ENCODE measurements around the gene FLYWCH2. TPM values are rescaled to one million over a fixed set of nuclear protein-coding genes. Genes with fewer than 3 reads are reported as not detected.
A peak's percentile ranks its signal among the peaks of the same experiment; 100 is the strongest.

The FLYWCH2 gene
- total RNA-seq, 1 experiment from 2014 or later = 23.9 TPM

- no peak overlapping the region for H3K27ac ChIP-seq (ENCODE audit: low read depth, low read length, poor library complexity, severe bottlenecking)
- no peaks in the 10 kb centered on the region for H3K27me3 ChIP-seq (replicated peaks; ENCODE audit: insufficient read depth, low read depth, low read length, poor library complexity)
- no peaks in the 10 kb centered on the region for H3K4me1 ChIP-seq (ENCODE audit: insufficient read depth, low read length, poor library complexity, severe bottlenecking)
- no peaks in the 10 kb centered on the region for H3K36me3 ChIP-seq (ENCODE audit: insufficient read depth, low read length, poor library complexity, severe bottlenecking)
- no peak overlapping the region for H3K4me3 ChIP-seq (ENCODE audit: low read depth, low read length, poor library complexity, severe bottlenecking)
- intact Hi-C loops (cut with micrococcal nuclease; ENCODE audit: unreplicated experiment) = no loop called here
- POLR2A ChIA-PET (ENCODE audit: low non-redundant PET) = no interaction called here
- no TSS peak for BruUV-seq (replicated peaks)
- TF ChIP-seq CTCF (conservative IDR thresholded peaks at IDR 0.05; ENCODE audit: low read depth, low read length) (peak; percentile 84), EZH2 (IDR thresholded peaks at IDR 0.05; ENCODE audit: borderline replicate concordance, low read depth, low read length, poor library complexity, severe bottlenecking) (no peak)
- no peaks in the 10 kb centered on the region for H3K9me3 ChIP-seq (ENCODE audit: low read depth, low read length, poor library complexity, severe bottlenecking)
- peak; percentile 82 for DNase-seq (ENCODE audit: low spot score)
- CTCF ChIA-PET = no interaction called here
Observed at GRCh38 chr16:2842340-2843000, 40.5 kb upstream of the FLYWCH2 start.

- no peak for TF ChIP-seq CTCF (conservative IDR thresholded peaks at IDR 0.05; ENCODE audit: low read depth, low read length)
- no peak for TF ChIP-seq EZH2 (IDR thresholded peaks at IDR 0.05; ENCODE audit: borderline replicate concordance, low read depth, low read length, poor library complexity, severe bottlenecking)
- no TSS peak for BruUV-seq (replicated peaks)
- Histone ChIP-seq H3K36me3 (ENCODE audit: insufficient read depth, low read length, poor library complexity, severe bottlenecking) (no peaks in the 10 kb centered on the region), H3K27ac (ENCODE audit: low read depth, low read length, poor library complexity, severe bottlenecking) (no peak overlapping the region), H3K4me1 (ENCODE audit: insufficient read depth, low read length, poor library complexity, severe bottlenecking) (no peaks in the 10 kb centered on the region), H3K9me3 (ENCODE audit: low read depth, low read length, poor library complexity, severe bottlenecking) (no peaks in the 10 kb centered on the region), H3K27me3 (replicated peaks; ENCODE audit: insufficient read depth, low read depth, low read length, poor library complexity) (no peaks in the 10 kb centered on the region), H3K4me3 (ENCODE audit: low read depth, low read length, poor library complexity, severe bottlenecking) (no peak overlapping the region)
- no peak for DNase-seq (ENCODE audit: low spot score)
- CTCF ChIA-PET = no interaction called here
- POLR2A ChIA-PET (ENCODE audit: low non-redundant PET) = no interaction called here
- intact Hi-C loops (cut with micrococcal nuclease; ENCODE audit: unreplicated experiment) = no loop called here
Observed at GRCh38 chr16:2843526-2843925, 39.5 kb upstream of the FLYWCH2 start.

- Histone ChIP-seq H3K4me1 (ENCODE audit: insufficient read depth, low read length, poor library complexity, severe bottlenecking) (no peaks in the 10 kb centered on the region), H3K36me3 (ENCODE audit: insufficient read depth, low read length, poor library complexity, severe bottlenecking) (no peaks in the 10 kb centered on the region), H3K27ac (ENCODE audit: low read depth, low read length, poor library complexity, severe bottlenecking) (no peak overlapping the region), H3K27me3 (replicated peaks; ENCODE audit: insufficient read depth, low read depth, low read length, poor library complexity) (no peaks in the 10 kb centered on the region), H3K9me3 (ENCODE audit: low read depth, low read length, poor library complexity, severe bottlenecking) (no peaks in the 10 kb centered on the region), H3K4me3 (ENCODE audit: low read depth, low read length, poor library complexity, severe bottlenecking) (no peak overlapping the region)
- DNase-seq (ENCODE audit: low spot score) = no peak
- BruUV-seq (replicated peaks) = no TSS peak
- ChIA-PET POLR2A (ENCODE audit: low non-redundant PET) (no interaction called here), CTCF (no interaction called here)
- TF ChIP-seq EZH2 (IDR thresholded peaks at IDR 0.05; ENCODE audit: borderline replicate concordance, low read depth, low read length, poor library complexity, severe bottlenecking) = no peak
- intact Hi-C loops (cut with micrococcal nuclease; ENCODE audit: unreplicated experiment) = no loop called here
Observed at GRCh38 chr16:2845116-2845515, 37.9 kb upstream of the FLYWCH2 start.
